Calu3 (cell line): ENCODE results near the gene ZBTB7B. TPM values are rescaled to one million over a fixed set of nuclear protein-coding genes. Genes with fewer than 3 reads are reported as not detected.

Source experiments
- BruUV-seq: library from RNA; stranded (reverse); fragments of 400-500 nt; replicated peaks from 2 replicates; lab custom pipeline; 2021; lab: Mats Ljungman, UMichigan
- CTCF ChIA-PET: fragments of 300-600 bp; sonication (Branson Sonifier 250); formaldehyde crosslinking; loops from one replicate; lab custom pipeline; 2022; ENCODE audit warnings: antibody characterized with exemption; lab: Charles Lee
- DNase-seq: peaks from one replicate; pipeline ENCODE4 v3.0.0; 2022
- H3K27ac Mint-ChIP-seq: one replicate; pipeline ENCODE4 v1.8.0; 2022; ENCODE audit warnings: mixed read lengths; ENCODE audit not compliant: unreplicated experiment
- H3K27me3 Mint-ChIP-seq: one replicate; pipeline ENCODE4 v1.8.0; 2022; ENCODE audit warnings: mixed read lengths; ENCODE audit not compliant: unreplicated experiment
- H3K36me3 Mint-ChIP-seq: one replicate; pipeline ENCODE4 v1.8.0; 2022; ENCODE audit warnings: mild to moderate bottlenecking, moderate library complexity, mixed read lengths; ENCODE audit not compliant: insufficient read depth, unreplicated experiment
- H3K4me1 Mint-ChIP-seq: one replicate; pipeline ENCODE4 v1.8.0; 2022; ENCODE audit warnings: mild to moderate bottlenecking, low read depth, mixed read lengths; ENCODE audit not compliant: unreplicated experiment
- H3K4me3 Mint-ChIP-seq: one replicate; pipeline ENCODE4 v1.8.0; 2022; ENCODE audit warnings: mild to moderate bottlenecking, low read depth, moderate library complexity, mixed read lengths; ENCODE audit not compliant: unreplicated experiment
- H3K9me3 Mint-ChIP-seq: one replicate; pipeline ENCODE4 v1.8.0; 2022; ENCODE audit warnings: low read depth, mixed read lengths; ENCODE audit not compliant: unreplicated experiment
- intact Hi-C: fragments of 100-400 bp; cut with micrococcal nuclease; formaldehyde crosslinking; loops from one replicate; pipeline ENCODE4 v1.10.0; 2022; ENCODE audit not compliant: unreplicated experiment
- total RNA-seq: library from RNA; stranded (reverse); gene quantifications from 2 replicates; pipeline ENCODE4 v1.2.3, GENCODE V29; 2022
- TF ChIP-seq, protein P1 (sequence below): fragments of 200-600 bp; IDR thresholded peaks from one replicate; pipeline ENCODE4 v1.8.0; 2022; ENCODE audit warnings: antibody characterized with exemption; ENCODE audit not compliant: unreplicated experiment

ZBTB7B gene
- total RNA-seq, 1 experiment from 2014 or later, result 64.7 TPM

GRCh38 chr1:155004352-155005075 is 1.9 kb downstream of the ZBTB7B start:
- TF ChIP-seq, protein P1, sequence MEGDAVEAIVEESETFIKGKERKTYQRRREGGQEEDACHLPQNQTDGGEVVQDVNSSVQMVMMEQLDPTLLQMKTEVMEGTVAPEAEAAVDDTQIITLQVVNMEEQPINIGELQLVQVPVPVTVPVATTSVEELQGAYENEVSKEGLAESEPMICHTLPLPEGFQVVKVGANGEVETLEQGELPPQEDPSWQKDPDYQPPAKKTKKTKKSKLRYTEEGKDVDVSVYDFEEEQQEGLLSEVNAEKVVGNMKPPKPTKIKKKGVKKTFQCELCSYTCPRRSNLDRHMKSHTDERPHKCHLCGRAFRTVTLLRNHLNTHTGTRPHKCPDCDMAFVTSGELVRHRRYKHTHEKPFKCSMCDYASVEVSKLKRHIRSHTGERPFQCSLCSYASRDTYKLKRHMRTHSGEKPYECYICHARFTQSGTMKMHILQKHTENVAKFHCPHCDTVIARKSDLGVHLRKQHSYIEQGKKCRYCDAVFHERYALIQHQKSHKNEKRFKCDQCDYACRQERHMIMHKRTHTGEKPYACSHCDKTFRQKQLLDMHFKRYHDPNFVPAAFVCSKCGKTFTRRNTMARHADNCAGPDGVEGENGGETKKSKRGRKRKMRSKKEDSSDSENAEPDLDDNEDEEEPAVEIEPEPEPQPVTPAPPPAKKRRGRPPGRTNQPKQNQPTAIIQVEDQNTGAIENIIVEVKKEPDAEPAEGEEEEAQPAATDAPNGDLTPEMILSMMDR, result no peak
- H3K36me3 Mint-ChIP-seq, result peaks cover 52% of the 10 kb centered on the region
- H3K27me3 Mint-ChIP-seq, result no peaks in the 10 kb centered on the region
- intact Hi-C loops, result loop anchor here (10.0 kb wide), 1 partner anchor 50 kb away; the partner anchor contains the start of gene ADAM15
- peak overlapping the region; percentile 93 for H3K27ac Mint-ChIP-seq
- peak overlapping the region; percentile 94 for H3K4me3 Mint-ChIP-seq
- H3K9me3 Mint-ChIP-seq, result no peaks in the 10 kb centered on the region
- BruUV-seq, result TSS peak; percentile 2
- CTCF ChIA-PET, result interaction anchor here (0.5 to 1.2 kb wide), 7 partner anchors 8 to 647 kb away, joined by 3 read pairs; partner anchors contain the start of gene ADAM15
- H3K4me1 Mint-ChIP-seq, result peaks cover 44% of the 10 kb centered on the region
- no peak for DNase-seq

DNA sequence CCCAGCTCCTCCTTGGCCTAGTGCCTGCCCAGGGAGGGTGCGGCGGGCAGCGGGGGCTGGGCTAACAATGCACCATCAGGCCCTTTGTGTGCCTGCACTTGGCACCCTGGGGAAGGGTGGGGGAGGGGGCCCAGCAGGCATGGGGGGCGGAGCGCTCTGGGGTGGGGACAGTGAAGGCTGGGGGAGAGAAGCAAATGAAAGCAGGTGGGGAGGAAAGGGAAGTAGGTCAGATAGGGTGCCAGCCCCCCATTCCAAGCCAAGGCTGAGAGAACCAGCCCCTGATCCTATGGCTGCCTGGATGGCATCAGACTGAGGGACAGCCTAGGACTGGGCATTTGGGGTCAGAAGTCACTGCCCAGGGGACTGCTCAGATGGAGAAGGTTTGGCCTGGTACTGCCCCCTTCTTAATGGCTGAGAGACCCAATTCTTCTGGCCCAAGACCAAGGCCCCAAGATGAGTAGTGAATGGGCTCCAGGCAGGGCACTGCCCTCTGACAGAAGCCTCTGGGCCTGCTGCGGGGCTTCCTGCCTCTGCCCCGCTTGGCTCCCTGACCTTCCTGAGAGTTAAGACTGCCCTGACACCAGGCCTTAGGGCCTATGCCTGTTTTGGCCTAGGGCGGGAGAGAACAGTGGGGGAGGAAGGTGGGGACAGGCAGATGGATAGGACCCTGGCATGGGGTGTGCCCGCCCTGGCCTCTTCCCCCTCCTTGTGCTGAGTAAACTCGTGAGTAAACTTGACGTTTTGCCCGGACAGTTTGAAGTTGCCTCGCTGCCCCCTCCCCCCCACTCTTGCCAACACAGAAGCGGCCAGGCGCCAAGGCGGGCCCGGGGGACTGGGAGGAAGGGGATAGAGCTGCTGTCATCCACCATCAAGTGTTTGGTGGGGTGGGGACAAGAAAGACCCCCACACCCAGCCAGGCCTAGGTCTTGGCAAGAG is 2.7 kb downstream of the ZBTB7B start:
- no TSS peak for BruUV-seq
- Mint-ChIP-seq H3K4me1 (peaks cover 36% of the 10 kb centered on the region), H3K36me3 (peaks cover 44% of the 10 kb centered on the region), H3K27ac (peak overlapping the region; percentile 93), H3K4me3 (peak overlapping the region; percentile 94), H3K27me3 (no peaks in the 10 kb centered on the region), H3K9me3 (no peaks in the 10 kb centered on the region)
- intact Hi-C loops, result loop anchor here (10.0 kb wide), 1 partner anchor 49 kb away; the partner anchor contains the start of gene ADAM15
- TF ChIP-seq, protein P1, result no peak
- DNase-seq, result no peak
- CTCF ChIA-PET, result interaction anchor here (0.5 to 2.6 kb wide), 3 partner anchors 12 to 646 kb away, joined by 3 to 11 read pairs (median 3); no protein-coding TSS in a partner anchor

GRCh38 chr1:155006601-155007101 is 4.0 kb downstream of the ZBTB7B start:
- Mint-ChIP-seq H3K4me1 (peaks cover 34% of the 10 kb centered on the region), H3K4me3 (peak overlapping the region; percentile 94), H3K27ac (peak overlapping the region; percentile 18), H3K36me3 (peaks cover 31% of the 10 kb centered on the region), H3K27me3 (no peaks in the 10 kb centered on the region), H3K9me3 (no peaks in the 10 kb centered on the region)
- DNase-seq, result no peak
- CTCF ChIA-PET, result interaction anchor here (1.0 to 2.6 kb wide), 2 partner anchors 10 kb away, joined by 3 to 11 read pairs; no protein-coding TSS in a partner anchor
- intact Hi-C loops, result loop anchor here (10.0 kb wide), 1 partner anchor 48 kb away; the partner anchor contains the start of gene ADAM15
- BruUV-seq, result no TSS peak
- TF ChIP-seq, protein P1, result no peak
